Diencephalon (tissue), 1 donor: ENCODE results near the gene ZSWIM8. TPM values are rescaled to one million over a fixed set of nuclear protein-coding genes. Genes with fewer than 3 reads are reported as not detected.

Experiments used
- small RNA-seq: library from RNA; depleted of rRNA; stranded (forward); fragments of <200 nt; gene quantifications from one replicate; pipeline ENCODE3, GENCODE V24; 2014
- total RNA-seq: library from RNA; depleted of rRNA; stranded (reverse); fragments of >200 nt; gene quantifications from one replicate; pipeline ENCODE4 v1.2.3, GENCODE V29; 2014

The ZSWIM8 gene, protein sequence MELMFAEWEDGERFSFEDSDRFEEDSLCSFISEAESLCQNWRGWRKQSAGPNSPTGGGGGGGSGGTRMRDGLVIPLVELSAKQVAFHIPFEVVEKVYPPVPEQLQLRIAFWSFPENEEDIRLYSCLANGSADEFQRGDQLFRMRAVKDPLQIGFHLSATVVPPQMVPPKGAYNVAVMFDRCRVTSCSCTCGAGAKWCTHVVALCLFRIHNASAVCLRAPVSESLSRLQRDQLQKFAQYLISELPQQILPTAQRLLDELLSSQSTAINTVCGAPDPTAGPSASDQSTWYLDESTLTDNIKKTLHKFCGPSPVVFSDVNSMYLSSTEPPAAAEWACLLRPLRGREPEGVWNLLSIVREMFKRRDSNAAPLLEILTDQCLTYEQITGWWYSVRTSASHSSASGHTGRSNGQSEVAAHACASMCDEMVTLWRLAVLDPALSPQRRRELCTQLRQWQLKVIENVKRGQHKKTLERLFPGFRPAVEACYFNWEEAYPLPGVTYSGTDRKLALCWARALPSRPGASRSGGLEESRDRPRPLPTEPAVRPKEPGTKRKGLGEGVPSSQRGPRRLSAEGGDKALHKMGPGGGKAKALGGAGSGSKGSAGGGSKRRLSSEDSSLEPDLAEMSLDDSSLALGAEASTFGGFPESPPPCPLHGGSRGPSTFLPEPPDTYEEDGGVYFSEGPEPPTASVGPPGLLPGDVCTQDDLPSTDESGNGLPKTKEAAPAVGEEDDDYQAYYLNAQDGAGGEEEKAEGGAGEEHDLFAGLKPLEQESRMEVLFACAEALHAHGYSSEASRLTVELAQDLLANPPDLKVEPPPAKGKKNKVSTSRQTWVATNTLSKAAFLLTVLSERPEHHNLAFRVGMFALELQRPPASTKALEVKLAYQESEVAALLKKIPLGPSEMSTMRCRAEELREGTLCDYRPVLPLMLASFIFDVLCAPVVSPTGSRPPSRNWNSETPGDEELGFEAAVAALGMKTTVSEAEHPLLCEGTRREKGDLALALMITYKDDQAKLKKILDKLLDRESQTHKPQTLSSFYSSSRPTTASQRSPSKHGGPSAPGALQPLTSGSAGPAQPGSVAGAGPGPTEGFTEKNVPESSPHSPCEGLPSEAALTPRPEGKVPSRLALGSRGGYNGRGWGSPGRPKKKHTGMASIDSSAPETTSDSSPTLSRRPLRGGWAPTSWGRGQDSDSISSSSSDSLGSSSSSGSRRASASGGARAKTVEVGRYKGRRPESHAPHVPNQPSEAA (N-terminal part only)
- 46.1 TPM for total RNA-seq

DNA sequence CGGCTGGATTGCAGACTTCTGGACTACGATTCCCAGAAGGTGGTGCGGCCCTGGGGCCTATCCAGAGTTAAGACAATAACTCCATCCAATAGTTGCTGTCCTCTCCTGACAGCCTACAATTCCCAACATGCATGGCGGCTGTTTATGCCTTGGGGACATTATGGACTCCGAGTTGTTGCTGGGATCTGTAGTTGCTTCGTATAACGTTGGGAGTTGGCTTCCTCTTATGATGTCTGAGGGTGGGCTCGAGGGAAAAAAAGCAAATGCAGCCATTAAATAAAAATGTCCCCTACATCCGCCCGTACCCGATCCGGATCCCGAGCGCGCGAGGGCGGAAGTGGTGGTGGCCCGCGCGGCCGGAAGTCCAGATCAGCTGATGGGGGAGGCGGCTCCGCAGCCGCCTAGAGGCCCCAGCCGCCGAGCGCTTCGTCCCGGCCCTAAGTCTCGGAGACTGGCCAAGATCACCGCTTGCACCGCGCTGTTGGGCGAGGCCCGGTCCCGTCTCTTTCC, at the start of gene ZSWIM8:
Gene ZSWIM8, plus strand, starts transcription at position 396 of the 510 bp plus-strand sequence. CDS start 273 bp downstream, outside the sequence.

DNA sequence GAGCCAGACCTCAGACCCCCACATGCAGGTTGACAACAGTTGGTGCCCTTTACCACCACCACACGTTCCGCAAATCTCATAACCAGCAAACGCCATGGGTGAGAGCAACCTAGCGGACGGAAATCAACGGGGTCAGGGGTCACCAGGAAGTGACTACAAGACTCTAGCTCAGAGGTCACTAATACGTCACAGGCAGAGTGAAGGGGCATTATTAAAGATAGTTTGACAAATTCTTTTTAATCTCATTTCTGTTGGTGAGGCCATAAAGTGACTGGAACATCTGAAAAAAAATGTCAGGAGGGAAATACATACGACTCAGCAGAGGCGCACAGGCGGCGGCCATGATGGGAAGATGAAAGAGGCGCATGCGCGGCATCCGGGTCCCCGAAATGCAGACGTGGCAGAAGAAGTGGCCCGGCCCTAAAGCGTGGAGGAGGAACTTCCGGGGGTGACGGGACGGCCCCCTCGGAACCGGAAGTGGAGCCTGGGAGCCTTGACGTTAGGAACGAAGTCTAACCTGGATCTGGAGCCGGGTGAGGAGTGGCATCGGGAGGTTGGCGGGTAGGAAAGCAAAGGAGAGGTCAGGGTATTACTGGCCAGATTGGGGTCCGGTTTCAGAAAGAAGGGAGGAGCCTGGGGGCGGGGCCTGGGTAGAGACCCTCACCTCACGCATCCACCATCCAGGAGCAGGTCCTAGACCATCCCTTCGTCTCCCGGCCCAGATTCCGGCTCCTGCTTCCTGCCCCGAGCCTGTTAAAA, 41.3 kb upstream of the ZSWIM8 start, which contains the start of gene SEC24C:
Gene SEC24C, plus strand, starts transcription at position 468 of the 759 bp plus-strand sequence. CDS start 2,461 bp downstream, outside the sequence.

DNA sequence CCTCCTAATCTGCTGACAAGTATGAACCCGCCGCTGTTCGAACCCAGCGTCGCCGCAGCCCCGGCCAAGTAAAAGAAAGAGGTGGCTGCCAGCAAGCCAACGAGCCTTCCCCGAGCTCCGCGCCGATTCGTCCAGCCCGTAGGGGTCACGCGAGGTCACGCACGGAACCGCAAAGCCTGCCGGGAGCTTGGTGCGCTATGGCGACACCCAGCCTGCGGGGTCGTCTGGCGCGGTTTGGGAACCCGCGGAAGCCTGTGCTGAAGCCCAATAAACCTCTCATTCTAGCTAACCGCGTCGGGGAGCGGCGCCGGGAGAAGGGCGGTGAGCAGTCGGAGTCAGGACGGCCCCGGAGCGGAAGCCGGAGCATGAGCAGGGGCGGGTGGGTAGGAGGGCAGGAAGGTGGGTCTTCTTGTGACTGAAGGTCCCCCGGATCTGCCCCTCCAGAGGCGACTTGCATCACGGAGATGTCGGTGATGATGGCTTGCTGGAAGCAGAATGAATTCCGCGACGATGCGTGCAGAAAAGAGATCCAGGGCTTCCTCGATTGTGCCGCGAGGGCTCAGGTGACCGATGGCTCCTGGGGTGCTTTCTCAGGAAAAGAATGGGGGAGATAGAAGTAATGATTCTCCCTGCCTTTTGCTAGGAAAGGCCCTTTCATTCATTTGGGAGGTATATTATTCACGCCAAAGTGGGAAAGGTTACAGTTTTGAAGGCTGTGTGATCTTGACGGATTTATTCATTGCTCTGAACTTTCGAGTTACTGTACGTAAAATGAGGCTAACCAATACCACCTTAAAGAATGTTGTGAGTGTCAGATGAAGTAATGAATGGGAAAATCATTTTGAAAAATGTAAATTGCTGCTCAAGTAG, 3.3 kb upstream of the ZSWIM8 start, which contains the start of gene CHCHD1:
Gene CHCHD1, plus strand, starts transcription at position 170 of the 870 bp plus-strand sequence. Its CDS starts 28 bp downstream, at position 198.

Small RNAs within 50 kb of the gene (small RNA-seq; reads per million reads assigned to genes)
- gene AC022400.4 = not detected
- gene AC022400.9 = not detected
- not detected for gene ZSWIM8-AS1

Other genes with a start within 250 kb of the ZSWIM8 start
- gene USP54, start 194.3 kb upstream of the ZSWIM8 start, total RNA-seq = 38.3 TPM
- gene MYOZ1, start 144.1 kb upstream of the ZSWIM8 start, total RNA-seq = 0.46 TPM
- gene SYNPO2L, start 129.6 kb upstream of the ZSWIM8 start, total RNA-seq = not detected
- 9.9 TPM for gene AGAP5, start 87.5 kb upstream of the ZSWIM8 start, total RNA-seq
- gene SEC24C, start 41.2 kb upstream of the ZSWIM8 start, total RNA-seq = 49.6 TPM
- 20.8 TPM for gene CHCHD1, start 3.6 kb upstream of the ZSWIM8 start, total RNA-seq
- gene NDST2, start 26.0 kb downstream of the ZSWIM8 start, total RNA-seq = 17.5 TPM
- 85.1 TPM for gene CAMK2G, start 88.9 kb downstream of the ZSWIM8 start, total RNA-seq
- 2.1 TPM for gene PLAU, start 125.5 kb downstream of the ZSWIM8 start, total RNA-seq
- gene VCL, start 212.5 kb downstream of the ZSWIM8 start, total RNA-seq = 25.8 TPM